DND-41 (cell line): ENCODE measurements around the gene RNF38.
"Not testable (repeated sequence)": the region's sequence is repeated elsewhere in the genome, so short reads cannot be mapped to it uniquely, and the experiment has no call there.

Experiments used
- ATAC-seq: fragments of 200-7000 bp; cut with Tn5 transposase; 3 replicates; pipeline ENCODE4 v1.9.1; 2021; ENCODE audit warnings: low read depth; ENCODE audit not compliant: insufficient read depth
- DNase-seq: peaks from one replicate; pipeline ENCODE4 v3.0.0-alpha.2; 2020
- H2AFZ ChIP-seq: 2 replicates; pipeline ENCODE4 v1.6.0; 2012; ENCODE audit warnings: low read depth, low read length
- H3K27ac ChIP-seq: 2 replicates; pipeline ENCODE4 v1.5.1; 2012; ENCODE audit warnings: low read length, inconsistent platforms
- H3K27me3 ChIP-seq: fragments of 200-600 bp; sonication (generic); 2 replicates; pipeline ENCODE4 v1.6.0; 2012; ENCODE audit warnings: low read length, mild to moderate bottlenecking, inconsistent platforms; ENCODE audit not compliant: insufficient read depth, poor library complexity
- H3K36me3 ChIP-seq: 2 replicates; pipeline ENCODE4 v1.5.1; 2012; ENCODE audit warnings: low read length, inconsistent platforms; ENCODE audit not compliant: insufficient read depth
- H3K4me1 ChIP-seq: 2 replicates; pipeline ENCODE4 v1.5.1; 2012; ENCODE audit warnings: mild to moderate bottlenecking, low read length; ENCODE audit not compliant: insufficient read depth
- H3K4me2 ChIP-seq: 2 replicates; pipeline ENCODE4 v1.6.0; 2012; ENCODE audit warnings: mild to moderate bottlenecking, moderate library complexity, low read length, inconsistent platforms; ENCODE audit not compliant: insufficient read depth
- H3K4me3 ChIP-seq, 2 experiments: fragments of 200-600 bp in 1 of 2; shearing (Covaris generic) in 1 of 2; 2 replicates each; pipeline ENCODE4 v1.5.1; 2012 to 2016; ENCODE audit warnings: inconsistent platforms in 2 of 2, low read length in 2 of 2, mild to moderate bottlenecking in 2 of 2, low read depth in 1 of 2, moderate library complexity in 1 of 2
- H3K79me2 ChIP-seq: 2 replicates; pipeline ENCODE4 v1.6.0; 2012; ENCODE audit warnings: low read length, inconsistent platforms; ENCODE audit not compliant: insufficient read depth
- H3K9ac ChIP-seq: 2 replicates; pipeline ENCODE4 v1.6.0; 2012; ENCODE audit warnings: low read depth, mild to moderate bottlenecking, inconsistent platforms, low read length, moderate library complexity
- H3K9me3 ChIP-seq: 2 replicates; pipeline ENCODE4 v1.5.1; 2012; ENCODE audit warnings: low read length, moderate library complexity, mild to moderate bottlenecking, inconsistent platforms; ENCODE audit not compliant: insufficient read depth, severe bottlenecking
- H4K20me1 ChIP-seq: 2 replicates; pipeline ENCODE4 v1.6.0; 2012; ENCODE audit warnings: low read length; ENCODE audit not compliant: insufficient read depth
- CTCF ChIP-seq: IDR thresholded peaks from 2 replicates; pipeline ENCODE4 v1.5.1; 2012; ENCODE audit warnings: borderline replicate concordance, low read length, moderate library complexity, mild to moderate bottlenecking; ENCODE audit not compliant: poor library complexity, severe bottlenecking; ENCODE audit errors: extremely low read depth
- EZH2 ChIP-seq: IDR thresholded peaks from 3 replicates; pipeline ENCODE4 v1.6.1; 2012; ENCODE audit warnings: borderline replicate concordance, low read depth, mild to moderate bottlenecking, moderate library complexity, low read length, inconsistent platforms; ENCODE audit not compliant: severe bottlenecking

RNF38 gene

GRCh38 chr9:36415822-36416525 lies 15.9 kb upstream of the RNF38 start:
- DNase-seq (no peak), ATAC-seq (no peak)
- Histone ChIP-seq H3K4me3 (no peak overlapping the region), H4K20me1 (no peaks in the 10 kb centered on the region), H3K4me2 (no peak overlapping the region), H3K36me3 (peaks cover 4% of the 10 kb centered on the region), H3K27me3 (no peaks in the 10 kb centered on the region), H3K9me3 (no peaks in the 10 kb centered on the region), H3K4me1 (no peaks in the 10 kb centered on the region), H3K9ac (no peak overlapping the region), H3K79me2 (peaks cover 2% of the 10 kb centered on the region; the same call in 1 of the 2 replicates), H2AFZ (no peak overlapping the region), H3K27ac (no peak overlapping the region)
- TF ChIP-seq CTCF (peak; percentile 38), EZH2 (no peak)

GRCh38 chr9:36411410-36411809 lies 11.3 kb upstream of the RNF38 start:
- not testable (repeated sequence) for H3K27ac ChIP-seq, H3K27me3 ChIP-seq, H3K4me2 ChIP-seq, ATAC-seq, H4K20me1 ChIP-seq, H3K4me3 ChIP-seq, H2AFZ ChIP-seq, H3K9ac ChIP-seq, H3K9me3 ChIP-seq, H3K4me1 ChIP-seq, H3K36me3 ChIP-seq, DNase-seq
- H3K79me2 ChIP-seq, result peaks cover 15% of the 10 kb centered on the region

DNA sequence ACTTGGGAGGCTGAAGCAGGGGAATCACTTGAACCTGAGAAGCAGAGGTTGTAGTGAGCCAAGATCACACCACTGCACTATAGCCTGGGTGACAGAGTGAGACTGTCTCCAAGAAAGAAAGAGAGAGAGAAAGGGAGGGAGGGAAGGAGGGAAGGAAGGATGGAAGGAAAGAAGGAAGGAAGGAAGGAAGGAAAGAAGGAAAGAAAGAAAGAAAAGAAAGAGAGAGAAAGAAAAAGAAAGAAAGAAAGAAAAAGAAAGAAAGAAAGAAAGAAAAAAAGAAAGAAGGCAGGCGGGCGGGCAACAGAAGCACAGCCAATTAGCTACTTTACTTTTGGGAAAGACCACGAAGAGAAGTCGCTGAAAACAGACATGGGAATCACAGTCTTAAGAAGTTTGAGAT lies 9.0 kb upstream of the RNF38 start:
- H2AFZ ChIP-seq, H3K9me3 ChIP-seq, H3K27me3 ChIP-seq, H3K27ac ChIP-seq, H3K4me1 ChIP-seq, H3K4me2 ChIP-seq, H3K4me3 ChIP-seq, H3K36me3 ChIP-seq, H3K9ac ChIP-seq, DNase-seq, ATAC-seq: not testable (repeated sequence)
- peaks cover 14% of the 10 kb centered on the region for H4K20me1 ChIP-seq
- H3K79me2 ChIP-seq, result peaks cover 24% of the 10 kb centered on the region

DNA sequence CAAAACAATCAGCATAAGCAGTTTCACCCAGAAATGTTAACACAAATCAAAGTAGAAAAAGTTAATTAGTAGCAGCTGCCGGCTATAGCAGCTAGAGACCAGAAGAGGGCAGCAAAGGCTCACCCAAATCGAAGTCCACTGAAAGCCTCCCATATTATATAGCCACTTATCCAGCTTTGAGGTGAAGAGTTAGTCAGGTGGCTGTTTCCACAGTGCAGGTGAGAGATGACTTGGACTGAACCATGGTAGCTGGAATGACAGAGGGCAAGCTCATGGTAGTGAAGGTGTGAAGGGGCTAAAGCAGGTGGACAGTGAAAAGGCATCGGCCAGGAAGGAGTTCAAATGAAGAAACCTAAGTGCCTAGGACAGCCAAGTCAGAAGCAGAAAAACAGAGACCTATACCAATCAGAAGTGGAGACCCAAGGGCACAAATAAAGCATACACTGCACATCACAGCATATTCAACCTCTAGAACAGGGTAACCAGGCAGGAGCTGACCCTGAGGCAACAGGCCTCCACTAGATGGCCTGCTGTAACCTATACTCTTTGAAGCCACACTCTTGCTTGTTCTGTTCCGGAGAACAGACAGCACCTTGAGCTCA lies 7.2 kb upstream of the RNF38 start:
- Histone ChIP-seq H3K79me2 (peaks cover 28% of the 10 kb centered on the region), H4K20me1 (peaks cover 14% of the 10 kb centered on the region), H3K27ac (no peak overlapping the region; the same call in 1 of the 2 replicates), H3K9me3 (no peaks in the 10 kb centered on the region), H3K27me3 (no peaks in the 10 kb centered on the region), H3K4me1 (no peaks in the 10 kb centered on the region), H3K36me3 (no peaks in the 10 kb centered on the region), H3K9ac (no peak overlapping the region), H2AFZ (no peak overlapping the region), H3K4me2 (no peak overlapping the region), H3K4me3 (no peak overlapping the region)
- peak; percentile 90 for ATAC-seq
- TF ChIP-seq EZH2 (no peak), CTCF (peak; percentile 94)
- peak; percentile 65 for DNase-seq
